CD14-positive monocyte (primary cell): ENCODE measurements around the gene GABRQ. TPM values are rescaled to one million over a fixed set of nuclear protein-coding genes. Genes with fewer than 3 reads are reported as not detected.

ENCODE experiments used
- DNase-seq, 3 donors: peaks; one replicate each; pipeline ENCODE4 v3.0.0-alpha.2; 2011 to 2022
- H2AFZ ChIP-seq: 2 replicates; pipeline ENCODE4 v1.6.0; 2012; ENCODE audit warnings: mild to moderate bottlenecking, low read depth, low read length, inconsistent platforms; ENCODE audit not compliant: insufficient read depth, poor library complexity, severe bottlenecking
- H3K27ac ChIP-seq, 2 donors: 1 replicate in 1 of 2; 2 replicates in 1 of 2; pipeline ENCODE4 v1.5.1; 2012 to 2013; ENCODE audit warnings: low read length in 2 of 2, control low read depth in 1 of 2, inconsistent platforms in 1 of 2, low read depth in 1 of 2, mild to moderate bottlenecking in 1 of 2
- H3K27me3 ChIP-seq, 2 donors: one replicate each; pipeline versions ENCODE4 v1.6.0 to v1.6.1; 2011 to 2013; ENCODE audit warnings: low read length in 2 of 2; ENCODE audit not compliant: control insufficient read depth in 2 of 2, insufficient read depth in 2 of 2
- H3K36me3 ChIP-seq, 2 donors: replicated peaks in 1 of 2; 1 replicate in 1 of 2; 2 replicates in 1 of 2; pipeline versions ENCODE4 v1.5.1 to v1.6.1; 2012 to 2013; ENCODE audit warnings: low read length in 2 of 2, control low read depth in 1 of 2, inconsistent platforms in 1 of 2, mild to moderate bottlenecking in 1 of 2; ENCODE audit not compliant: insufficient read depth in 2 of 2, control insufficient read depth in 1 of 2
- H3K4me1 ChIP-seq, 2 donors: 1 replicate in 1 of 2; 2 replicates in 1 of 2; pipeline versions ENCODE4 v1.5.1 to v1.6.1; 2012 to 2013; ENCODE audit warnings: low read length in 2 of 2, control low read depth in 1 of 2, inconsistent platforms in 1 of 2, mild to moderate bottlenecking in 1 of 2, moderate library complexity in 1 of 2; ENCODE audit not compliant: insufficient read depth in 2 of 2, control insufficient read depth in 1 of 2
- H3K4me2 ChIP-seq: replicated peaks from 2 replicates; pipeline ENCODE3; 2012; ENCODE audit warnings: low read length, moderate library complexity, mild to moderate bottlenecking; ENCODE audit not compliant: poor library complexity, severe bottlenecking; ENCODE audit errors: extremely low read depth
- H3K4me3 ChIP-seq, 3 experiments: fragments of 200-600 bp in 1 of 3; sonication (generic) in 1 of 3; replicated peaks in 1 of 3; 1 replicate in 2 of 3; 2 replicates in 1 of 3; pipeline ENCODE4 v1.5.1; 2011 to 2013; ENCODE audit warnings: low read length in 3 of 3, mild to moderate bottlenecking in 3 of 3, control low read depth in 2 of 3, low read depth in 2 of 3, inconsistent platforms in 1 of 3, moderate library complexity in 1 of 3
- H3K79me2 ChIP-seq: 2 replicates; pipeline ENCODE4 v1.6.0; 2012; ENCODE audit warnings: mild to moderate bottlenecking, control low read depth, inconsistent platforms, low read length, moderate library complexity; ENCODE audit not compliant: insufficient read depth
- H3K9ac ChIP-seq: 2 replicates; pipeline ENCODE4 v1.6.0; 2017; ENCODE audit warnings: low read length, mild to moderate bottlenecking; ENCODE audit not compliant: insufficient read depth, poor library complexity, severe bottlenecking
- H3K9me3 ChIP-seq, 2 donors: replicated peaks in 1 of 2; 1 replicate in 1 of 2; 2 replicates in 1 of 2; pipeline versions ENCODE4 v1.5.1 to v1.6.1; 2012 to 2013; ENCODE audit warnings: low read length in 2 of 2, control low read depth in 1 of 2; ENCODE audit not compliant: control insufficient read depth in 1 of 2, insufficient read depth in 1 of 2
- H4K20me1 ChIP-seq: 2 replicates; pipeline ENCODE4 v1.6.0; 2012; ENCODE audit warnings: mild to moderate bottlenecking, low read length, control low read depth, moderate library complexity; ENCODE audit not compliant: insufficient read depth
- H3K27ac Mint-ChIP-seq, 7 donors: one replicate each; pipeline ENCODE4 v1.8.0; 2020; ENCODE audit warnings: mild to moderate bottlenecking in 7 of 7, mixed read lengths in 7 of 7, moderate library complexity in 6 of 7, inconsistent platforms in 2 of 7
- H3K27me3 Mint-ChIP-seq, 3 donors: one replicate each; pipeline ENCODE4 v1.8.0; 2021 to 2022; ENCODE audit warnings: low read depth in 3 of 3, mild to moderate bottlenecking in 3 of 3, mixed read lengths in 3 of 3, moderate library complexity in 3 of 3, inconsistent platforms in 1 of 3
- H3K36me3 Mint-ChIP-seq, 2 donors: one replicate each; pipeline ENCODE4 v1.8.0; 2020; ENCODE audit warnings: mixed read lengths in 2 of 2, inconsistent platforms in 1 of 2, mild to moderate bottlenecking in 1 of 2
- H3K4me1 Mint-ChIP-seq: one replicate; pipeline ENCODE4 v1.8.0; 2020; ENCODE audit warnings: mild to moderate bottlenecking, mixed read lengths
- H3K4me3 Mint-ChIP-seq, 2 donors: one replicate each; pipeline ENCODE4 v1.8.0; 2020; ENCODE audit warnings: mild to moderate bottlenecking in 2 of 2, mixed read lengths in 2 of 2, moderate library complexity in 1 of 2
- H3K9me3 Mint-ChIP-seq, 7 donors: one replicate each; pipeline ENCODE4 v1.8.0; 2020 to 2022; ENCODE audit warnings: mixed read lengths in 7 of 7, mild to moderate bottlenecking in 6 of 7, moderate library complexity in 6 of 7, inconsistent platforms in 2 of 7
- WGBS: methylation state at CpG from one replicate; pipeline ENCODE4 v1.1.5; 2013; ENCODE audit warnings: missing lambda C conversion rate; ENCODE audit not compliant: insufficient coverage; 5-methylcytosine and 5-hydroxymethylcytosine counted together
- intact Hi-C, 2 donors: fragments of 100-400 bp; cut with micrococcal nuclease; formaldehyde crosslinking; loops; one replicate each; pipeline versions ENCODE4 v1.15.0 to v1.15.1; 2023
- polyA plus RNA-seq, 3 donors: library from polyadenylated mRNA; depleted of rRNA in 1 of 3; unstranded in 2 of 3; stranded (reverse) in 1 of 3; fragments of 300-500 nt in 2 of 3; fragments of >200 nt in 1 of 3; fragmentation: Illumina TruSeq in 2 of 3; gene quantifications; 1 replicate in 2 of 3; 2 replicates in 1 of 3; pipeline ENCODE4 v1.2.3, GENCODE V29; 2012 to 2021
- TF ChIP-seq, protein P1 (sequence below): fragments of 200-600 bp; IDR thresholded peaks from one replicate; pipeline ENCODE4 v1.8.0; 2022; ENCODE audit warnings: antibody characterized with exemption, mild to moderate bottlenecking

GABRQ gene
- polyA plus RNA-seq, 3 donors = not detected

- no peak for DNase-seq
- Histone ChIP-seq H4K20me1 (no peaks in the 10 kb centered on the region), H3K27me3 (peaks cover 6 to 22% of the 10 kb centered on the region in 2 donors), H3K4me3 (no peak overlapping the region), H3K4me1 (no peaks in the 10 kb centered on the region), H3K9ac (no peak overlapping the region), H3K4me2 (no peak overlapping the region), H3K36me3 (no peaks in the 10 kb centered on the region), H3K27ac (no peak overlapping the region), H3K79me2 (no peaks in the 10 kb centered on the region), H3K9me3 (no peaks in the 10 kb centered on the region), H2AFZ (no peak overlapping the region)
- Mint-ChIP-seq H3K36me3 (no peaks in the 10 kb centered on the region), H3K4me1 (no peaks in the 10 kb centered on the region), H3K27me3 (peaks cover 21 to 24% (median 22%) of the 10 kb centered on the region in 3 donors), H3K4me3 (no peak overlapping the region), H3K9me3 (peaks cover 0 to 5% (median 2%) of the 10 kb centered on the region in 7 donors), H3K27ac (no peak overlapping the region)
- intact Hi-C loops = no loop called here
- TF ChIP-seq, protein P1, sequence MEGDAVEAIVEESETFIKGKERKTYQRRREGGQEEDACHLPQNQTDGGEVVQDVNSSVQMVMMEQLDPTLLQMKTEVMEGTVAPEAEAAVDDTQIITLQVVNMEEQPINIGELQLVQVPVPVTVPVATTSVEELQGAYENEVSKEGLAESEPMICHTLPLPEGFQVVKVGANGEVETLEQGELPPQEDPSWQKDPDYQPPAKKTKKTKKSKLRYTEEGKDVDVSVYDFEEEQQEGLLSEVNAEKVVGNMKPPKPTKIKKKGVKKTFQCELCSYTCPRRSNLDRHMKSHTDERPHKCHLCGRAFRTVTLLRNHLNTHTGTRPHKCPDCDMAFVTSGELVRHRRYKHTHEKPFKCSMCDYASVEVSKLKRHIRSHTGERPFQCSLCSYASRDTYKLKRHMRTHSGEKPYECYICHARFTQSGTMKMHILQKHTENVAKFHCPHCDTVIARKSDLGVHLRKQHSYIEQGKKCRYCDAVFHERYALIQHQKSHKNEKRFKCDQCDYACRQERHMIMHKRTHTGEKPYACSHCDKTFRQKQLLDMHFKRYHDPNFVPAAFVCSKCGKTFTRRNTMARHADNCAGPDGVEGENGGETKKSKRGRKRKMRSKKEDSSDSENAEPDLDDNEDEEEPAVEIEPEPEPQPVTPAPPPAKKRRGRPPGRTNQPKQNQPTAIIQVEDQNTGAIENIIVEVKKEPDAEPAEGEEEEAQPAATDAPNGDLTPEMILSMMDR = no peak
- WGBS = 80% methylated on average over 1 of the region's 6 CpGs
Observed at GRCh38 chrX:152641996-152642395, 4.3 kb downstream of the GABRQ start.

DNA sequence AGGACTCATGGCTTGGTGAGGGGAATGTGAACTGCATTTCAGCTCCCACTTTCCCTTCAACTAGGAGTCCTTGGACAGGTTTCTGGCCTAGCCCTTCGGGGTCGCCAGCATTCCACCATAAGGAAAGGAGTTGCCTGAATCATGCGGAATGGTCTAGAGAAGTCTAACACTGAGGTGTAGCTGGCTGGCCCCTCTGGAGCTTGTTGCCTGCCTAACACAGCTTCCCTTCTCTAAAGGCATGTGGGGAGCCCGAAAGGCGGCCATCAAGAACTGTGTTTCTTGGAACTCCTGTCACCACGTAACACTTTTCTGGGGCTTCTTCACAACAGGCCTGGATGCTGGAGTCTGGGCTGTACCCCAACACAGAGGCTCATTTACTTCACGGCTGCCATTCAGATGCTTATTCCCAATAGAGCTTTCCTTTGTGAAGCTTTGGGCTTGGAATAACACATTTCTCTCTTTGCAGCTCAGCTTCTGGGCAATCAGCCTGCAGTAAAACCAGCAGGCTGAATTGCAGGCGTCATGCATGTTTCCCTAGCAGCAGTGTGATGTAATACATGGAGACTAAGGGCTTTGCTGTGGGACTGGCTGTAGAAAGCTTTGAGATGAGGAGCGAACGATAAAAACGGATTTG is 5.4 kb downstream of the GABRQ start:
- 100% methylated on average over 1 of the region's 11 CpGs for WGBS
- peaks cover 2 to 16% of the 10 kb centered on the region in 2 donors for H3K27me3 ChIP-seq
- DNase-seq = no peak
- H3K27ac ChIP-seq = no peak overlapping the region
- no peaks in the 10 kb centered on the region for H3K4me1 ChIP-seq
- Mint-ChIP-seq H3K4me1 (no peaks in the 10 kb centered on the region), H3K27me3 (peaks cover 13 to 15% (median 14%) of the 10 kb centered on the region in 3 donors), H3K9me3 (peaks cover 0 to 5% (median under 1%) of the 10 kb centered on the region in 7 donors), H3K4me3 (no peak overlapping the region), H3K36me3 (no peaks in the 10 kb centered on the region), H3K27ac (no peak overlapping the region)
- H3K4me2 ChIP-seq = no peak overlapping the region
- H4K20me1 ChIP-seq = no peaks in the 10 kb centered on the region
- TF ChIP-seq, protein P1 = no peak
- no peaks in the 10 kb centered on the region for H3K36me3 ChIP-seq
- no peaks in the 10 kb centered on the region for H3K79me2 ChIP-seq
- no peak overlapping the region for H3K9ac ChIP-seq
- no peak overlapping the region for H2AFZ ChIP-seq
- H3K4me3 ChIP-seq = no peak overlapping the region
- H3K9me3 ChIP-seq = no peaks in the 10 kb centered on the region
- intact Hi-C loops = no loop called here
